GM19025 (cell line): ENCODE results near the gene NUCB1.
"Not testable (repeated sequence)": the region's sequence is repeated elsewhere in the genome, so short reads cannot be mapped to it uniquely, and the experiment has no call there.

Source experiments
- ATAC-seq: cut with Tn5 transposase; IDR thresholded peaks from one replicate; pipeline ENCODE4 v1.9.1; 2021; ENCODE audit warnings: mild to moderate bottlenecking, low read depth, moderate library complexity; ENCODE audit not compliant: unreplicated experiment

NUCB1 gene

GRCh38 chr19:48899781-48900476, at the start of gene NUCB1:
TSS of gene NUCB1 (plus strand) at chr19:48900312. CDS start at chr19:48900797, 485 bp downstream.
- peak; percentile 86 for ATAC-seq

- no peak for ATAC-seq
These were observed 47.8 kb upstream of the NUCB1 start for GRCh38 chr19:48852292-48852691.

- ATAC-seq: no peak
These were observed 46.6 kb upstream of the NUCB1 start for GRCh38 chr19:48853483-48853882.

GRCh38 chr19:48854103-48854502, 46.0 kb upstream of the NUCB1 start:
- no peak for ATAC-seq

- ATAC-seq: no peak
These were observed 43.2 kb upstream of the NUCB1 start for GRCh38 chr19:48856921-48857320.

GRCh38 chr19:48858984-48859710, 41.0 kb upstream of the NUCB1 start:
- no peak for ATAC-seq

- ATAC-seq: no peak
These were observed 40.2 kb upstream of the NUCB1 start for GRCh38 chr19:48859711-48860572.

- ATAC-seq: no peak
These were observed 38.8 kb upstream of the NUCB1 start for GRCh38 chr19:48861313-48861712.

GRCh38 chr19:48862827-48863226, 37.3 kb upstream of the NUCB1 start:
- no peak for ATAC-seq

GRCh38 chr19:48866692-48867091, 33.4 kb upstream of the NUCB1 start:
- no peak for ATAC-seq

- no peak for ATAC-seq
These were observed 32.9 kb upstream of the NUCB1 start for GRCh38 chr19:48867123-48867745.

- no peak for ATAC-seq
These were observed 32.4 kb upstream of the NUCB1 start for GRCh38 chr19:48867746-48868113.

GRCh38 chr19:48868114-48868886, 31.8 kb upstream of the NUCB1 start, which contains the start of gene PLEKHA4:
TSS of gene PLEKHA4 (minus strand) at chr19:48868617. CDS start at chr19:48867620, 997 bp downstream.
- no peak for ATAC-seq

GRCh38 chr19:48870048-48870447, 30.1 kb upstream of the NUCB1 start:
- no peak for ATAC-seq

- ATAC-seq: not testable (repeated sequence)
These were observed 28.5 kb upstream of the NUCB1 start for GRCh38 chr19:48871471-48872181.

GRCh38 chr19:48872182-48872883, 27.8 kb upstream of the NUCB1 start, which contains the start of gene PPP1R15A:
TSS of gene PPP1R15A (plus strand) at chr19:48872421. CDS start at chr19:48873234, 813 bp downstream.
- peak; percentile 34 for ATAC-seq

- ATAC-seq: no peak
These were observed 27.1 kb upstream of the NUCB1 start for GRCh38 chr19:48872884-48873475.
